GM23248 (cell line): ENCODE results near the gene ABR. TPM values are rescaled to one million over a fixed set of nuclear protein-coding genes. Genes with fewer than 3 reads are reported as not detected.

Experiments used
- DNase-seq: peaks from one replicate; pipeline ENCODE4 v3.0.0-alpha.2; 2015
- H2AFZ ChIP-seq: fragments of 200-600 bp; sonication (generic); 2 replicates; pipeline ENCODE4 v1.6.1; 2016; ENCODE audit warnings: antibody characterized with exemption
- H3F3A ChIP-seq: fragments of 200-600 bp; sonication (generic); 2 replicates; pipeline ENCODE4 v1.6.1; 2016; ENCODE audit warnings: mild to moderate bottlenecking, antibody characterized with exemption, mixed run types; ENCODE audit not compliant: insufficient read depth
- H3K27ac ChIP-seq: fragments of 200-600 bp; sonication (generic); 2 replicates; pipeline ENCODE4 v1.5.1; 2016; ENCODE audit warnings: mild to moderate bottlenecking
- H3K27me3 ChIP-seq: fragments of 200-600 bp; sonication (generic); replicated peaks from 2 replicates; pipeline ENCODE4 v1.6.1; 2016; ENCODE audit warnings: mild to moderate bottlenecking; ENCODE audit not compliant: insufficient read depth
- H3K36me3 ChIP-seq: fragments of 200-600 bp; sonication (generic); 2 replicates; pipeline ENCODE4 v1.6.1; 2016; ENCODE audit warnings: low read depth, mild to moderate bottlenecking
- H3K4me1 ChIP-seq: fragments of 200-600 bp; sonication (generic); 2 replicates; pipeline ENCODE4 v1.6.1; 2016; ENCODE audit warnings: mild to moderate bottlenecking; ENCODE audit not compliant: insufficient read depth
- H3K4me2 ChIP-seq: fragments of 200-600 bp; sonication (generic); one replicate; pipeline ENCODE4 v1.6.1; 2016; ENCODE audit warnings: mild to moderate bottlenecking; ENCODE audit not compliant: unreplicated experiment
- H3K4me3 ChIP-seq: fragments of 200-600 bp; sonication (generic); 2 replicates; pipeline ENCODE4 v1.5.1; 2016; ENCODE audit warnings: mild to moderate bottlenecking
- H3K79me2 ChIP-seq: fragments of 200-600 bp; sonication (generic); 2 replicates; pipeline ENCODE4 v1.6.1; 2016; ENCODE audit warnings: mild to moderate bottlenecking; ENCODE audit not compliant: insufficient read depth
- H3K9ac ChIP-seq: fragments of 200-600 bp; sonication (generic); 2 replicates; pipeline ENCODE4 v1.6.1; 2016; ENCODE audit warnings: mild to moderate bottlenecking
- H3K9me2 ChIP-seq: fragments of 200-600 bp; sonication (generic); 2 replicates; pipeline ENCODE4 v1.6.1; 2016; ENCODE audit warnings: mixed run types, mild to moderate bottlenecking, moderate library complexity; ENCODE audit not compliant: insufficient read depth
- H3K9me3 ChIP-seq: fragments of 200-600 bp; sonication (generic); one replicate; pipeline ENCODE4 v1.6.1; 2017; ENCODE audit warnings: low read depth
- H4K20me1 ChIP-seq: fragments of 200-600 bp; sonication (generic); 2 replicates; pipeline ENCODE4 v1.6.0; 2016; ENCODE audit not compliant: insufficient read depth
- EZH2 ChIP-seq: fragments of 200-600 bp; sonication (generic); IDR thresholded peaks from 2 replicates; pipeline ENCODE4 v1.6.1; 2018; ENCODE audit warnings: antibody characterized with exemption, mild to moderate bottlenecking; ENCODE audit not compliant: insufficient read depth, poor library complexity, severe bottlenecking
- EZH2phosphoT487 ChIP-seq: fragments of 200-600 bp; sonication (generic); IDR thresholded peaks from 2 replicates; pipeline ENCODE4 v1.6.1; 2018; ENCODE audit warnings: antibody characterized with exemption, moderate library complexity, mild to moderate bottlenecking, low read depth; ENCODE audit not compliant: insufficient read depth
- WGBS, 2 experiments: methylation state at CpG; one replicate each; pipeline ENCODE4 v1.1.6; 2015 to 2017; ENCODE audit warnings: low lambda C conversion rate in 2 of 2, low coverage in 1 of 2; ENCODE audit errors: missing lambda C conversion rate in 2 of 2; 5-methylcytosine and 5-hydroxymethylcytosine counted together
- in situ Hi-C: fragments of 300-500 bp; cut with MboI; formaldehyde crosslinking; loops from 2 replicates; pipeline ENCODE4 v1.15.0; 2020
- polyA plus RNA-seq: library from polyadenylated mRNA; unstranded; fragments of >200 nt; fragmentation: Nextera tagmentation; extraction: Ambion mirVana; gene quantifications from 2 replicates; pipeline ENCODE4 v1.2.1, GENCODE V29; 2016
- total RNA-seq: library from RNA; depleted of rRNA; stranded (reverse); fragments of >200 nt; shearing (Covaris generic); gene quantifications from 2 replicates; pipeline ENCODE4 v1.2.3, GENCODE V29; 2014

The ABR gene
- total and polyA plus RNA-seq, 2 experiments from 2014 or later = 24.4 to 38.2 TPM

DNA sequence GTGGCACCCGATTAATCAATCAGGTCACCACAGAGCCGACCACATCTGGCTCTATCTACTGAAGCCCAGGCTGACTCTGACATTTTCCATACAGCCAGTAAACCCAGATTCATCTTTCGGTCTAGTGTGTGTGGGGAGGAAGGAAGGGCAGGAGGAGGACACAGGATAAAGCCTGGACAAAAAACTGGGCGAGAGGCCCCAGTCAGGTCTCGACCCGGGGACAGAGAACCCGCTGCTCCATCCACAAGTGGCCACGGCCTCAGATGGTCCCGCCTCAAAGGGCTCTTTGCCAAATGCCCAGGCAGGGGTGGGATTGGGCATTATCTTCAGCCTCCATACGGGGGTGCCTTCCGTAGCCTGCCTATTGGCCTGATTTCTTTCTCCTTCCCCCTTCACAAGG, 7.8 kb downstream of the ABR start:
- Histone ChIP-seq H3K36me3 (no peaks in the 10 kb centered on the region), H3K4me1 (peaks cover 4% of the 10 kb centered on the region), H3K9me2 (no peaks in the 10 kb centered on the region), H3F3A (0 out of 2 replicates have a peak, but pooled peaks cover 3% of the 10 kb centered on the region), H3K4me2 (no peak overlapping the region), H3K27ac (no peak overlapping the region), H3K4me3 (no peak overlapping the region), H3K9me3 (no peaks in the 10 kb centered on the region), H4K20me1 (no peaks in the 10 kb centered on the region), H3K27me3 (no peaks in the 10 kb centered on the region), H3K79me2 (0 out of 2 replicates have a peak, but pooled peaks cover 3% of the 10 kb centered on the region), H2AFZ (no peak overlapping the region), H3K9ac (no peak overlapping the region)
- in situ Hi-C loops = no loop called here
- no peak for DNase-seq
- TF ChIP-seq EZH2 = no peak
- no peak for TF ChIP-seq EZH2phosphoT487
- 80 to 83% methylated on average over 11 of the region's 11 CpGs for WGBS, 2 experiments

- Histone ChIP-seq H4K20me1 (no peaks in the 10 kb centered on the region), H3K9me2 (no peaks in the 10 kb centered on the region), H3K27ac (no peak overlapping the region), H3K27me3 (no peaks in the 10 kb centered on the region), H3K9me3 (no peaks in the 10 kb centered on the region), H3F3A (no peaks in the 10 kb centered on the region), H2AFZ (no peak overlapping the region), H3K4me2 (no peak overlapping the region), H3K79me2 (0 out of 2 replicates have a peak, but pooled peaks cover 3% of the 10 kb centered on the region), H3K9ac (no peak overlapping the region), H3K36me3 (no peaks in the 10 kb centered on the region), H3K4me3 (no peak overlapping the region), H3K4me1 (no peaks in the 10 kb centered on the region)
- no peak for DNase-seq
- in situ Hi-C loops = no loop called here
- no peak for TF ChIP-seq EZH2phosphoT487
- TF ChIP-seq EZH2 = no peak
- 84 to 89% methylated on average over 11 of the region's 11 CpGs for WGBS, 2 experiments
Measured at GRCh38 chr17:1170739-1171138, 9.0 kb downstream of the ABR start.

GRCh38 chr17:1169929-1170312, 9.9 kb downstream of the ABR start:
- no peaks in the 10 kb centered on the region for H4K20me1 ChIP-seq
- H3K9me3 ChIP-seq = no peaks in the 10 kb centered on the region
- no peak overlapping the region for H3K4me3 ChIP-seq
- in situ Hi-C loops = no loop called here
- no peak overlapping the region for H2AFZ ChIP-seq
- WGBS, 2 experiments = 78 to 89% methylated on average over 4 of the region's 4 CpGs
- H3K9me2 ChIP-seq = no peaks in the 10 kb centered on the region
- H3F3A ChIP-seq = no peaks in the 10 kb centered on the region
- H3K27me3 ChIP-seq = no peaks in the 10 kb centered on the region
- no peaks in the 10 kb centered on the region for H3K36me3 ChIP-seq
- H3K27ac ChIP-seq = no peak overlapping the region
- H3K4me1 ChIP-seq = no peaks in the 10 kb centered on the region
- DNase-seq = no peak
- H3K79me2 ChIP-seq = 0 out of 2 replicates have a peak, but pooled peaks cover 3% of the 10 kb centered on the region
- H3K9ac ChIP-seq = no peak overlapping the region
- no peak overlapping the region for H3K4me2 ChIP-seq
- TF ChIP-seq EZH2 (no peak), EZH2phosphoT487 (no peak)

DNA sequence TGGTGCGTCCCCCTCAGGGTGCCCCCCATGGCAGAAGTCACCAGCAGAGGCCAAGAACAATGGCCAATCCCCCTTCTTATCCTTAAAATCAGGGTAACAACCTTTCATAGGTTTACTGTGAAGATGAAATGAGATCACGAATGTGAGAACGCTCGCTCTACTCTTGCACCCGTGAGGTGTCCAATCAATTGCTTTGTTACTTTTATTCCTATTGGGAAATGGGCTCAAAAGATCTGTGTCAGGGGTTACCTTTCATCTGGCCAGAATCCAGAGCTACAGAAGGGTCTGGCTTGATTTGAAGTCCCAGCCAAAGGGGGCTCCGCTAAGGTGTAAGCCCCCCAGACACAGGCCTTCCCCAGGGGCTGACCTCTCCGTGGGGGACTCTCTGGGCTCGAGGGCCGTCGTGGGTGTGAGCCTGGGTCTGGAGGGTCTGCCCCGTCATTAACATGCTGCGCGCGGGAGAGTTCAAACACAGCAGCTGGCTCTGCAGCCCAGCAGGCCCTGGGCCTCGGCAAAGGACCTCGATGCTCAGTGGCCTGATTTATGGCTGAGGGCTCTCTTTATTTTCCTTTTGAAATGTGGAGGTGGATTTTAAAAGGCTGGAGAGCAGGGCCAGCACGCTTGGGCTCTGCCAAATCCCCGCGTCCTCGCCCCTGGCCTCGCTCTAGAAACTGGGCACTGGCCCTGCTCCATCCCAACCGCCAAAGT, 10.4 kb downstream of the ABR start:
- Histone ChIP-seq H3K9ac (no peak overlapping the region), H3K4me1 (no peaks in the 10 kb centered on the region), H3K4me2 (no peak overlapping the region), H3K79me2 (0 out of 2 replicates have a peak, but pooled peaks cover 3% of the 10 kb centered on the region), H3F3A (no peaks in the 10 kb centered on the region), H3K9me2 (no peaks in the 10 kb centered on the region), H3K27ac (no peak overlapping the region), H4K20me1 (no peaks in the 10 kb centered on the region), H2AFZ (no peak overlapping the region), H3K4me3 (no peak overlapping the region), H3K9me3 (no peaks in the 10 kb centered on the region), H3K36me3 (no peaks in the 10 kb centered on the region), H3K27me3 (no peaks in the 10 kb centered on the region)
- WGBS, 2 experiments = 81 to 82% methylated on average over 22 of the region's 22 CpGs
- in situ Hi-C loops = no loop called here
- TF ChIP-seq EZH2phosphoT487 (no peak), EZH2 (no peak)
- DNase-seq = no peak
